ENCODE measurements around the gene DRGX. TPM values are rescaled to one million over a fixed set of nuclear protein-coding genes. Genes with fewer than 3 reads are reported as not detected.

Gene DRGX
- total and polyA plus RNA-seq, 8 donors, result 0.45 TPM; not detected in 7

DNA sequence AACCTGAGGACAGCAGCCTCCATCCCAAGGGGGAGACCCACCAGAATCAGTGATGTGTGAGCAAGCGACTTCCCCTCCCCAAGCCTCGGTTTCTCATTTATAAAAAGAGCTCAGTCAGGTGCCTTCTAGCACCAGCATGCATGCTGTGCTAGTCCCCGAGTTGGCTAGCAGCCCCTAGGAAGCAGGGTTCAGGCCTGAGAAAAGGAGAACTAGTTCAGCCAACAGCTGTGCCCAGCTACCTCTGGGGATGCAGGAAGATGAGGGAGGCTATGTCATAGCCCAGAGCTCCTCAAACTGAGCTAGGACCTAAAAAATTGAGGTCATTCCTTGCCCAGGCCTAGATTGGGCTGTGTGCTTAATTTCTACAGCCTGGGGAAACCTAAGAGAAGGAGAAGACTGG lies 13.7 kb downstream of the DRGX start:
- H3K27ac ChIP-seq, result no peak overlapping the region
- H3K4me1 ChIP-seq, result no peaks in the 10 kb centered on the region
- no peak for DNase-seq
- intact Hi-C loops (cut with DNase I), result no loop called here
- H3K27me3 ChIP-seq, result peaks cover 0 to 10% of the 10 kb centered on the region in 2 donors
- ATAC-seq, result no peak
- no peaks in the 10 kb centered on the region for H3K9me3 ChIP-seq
- TF ChIP-seq CTCF (IDR thresholded peaks at IDR 0.05), result no peak
- H3K36me3 ChIP-seq, result no peaks in the 10 kb centered on the region
- H3K4me3 ChIP-seq, result no peak overlapping the region

DNA sequence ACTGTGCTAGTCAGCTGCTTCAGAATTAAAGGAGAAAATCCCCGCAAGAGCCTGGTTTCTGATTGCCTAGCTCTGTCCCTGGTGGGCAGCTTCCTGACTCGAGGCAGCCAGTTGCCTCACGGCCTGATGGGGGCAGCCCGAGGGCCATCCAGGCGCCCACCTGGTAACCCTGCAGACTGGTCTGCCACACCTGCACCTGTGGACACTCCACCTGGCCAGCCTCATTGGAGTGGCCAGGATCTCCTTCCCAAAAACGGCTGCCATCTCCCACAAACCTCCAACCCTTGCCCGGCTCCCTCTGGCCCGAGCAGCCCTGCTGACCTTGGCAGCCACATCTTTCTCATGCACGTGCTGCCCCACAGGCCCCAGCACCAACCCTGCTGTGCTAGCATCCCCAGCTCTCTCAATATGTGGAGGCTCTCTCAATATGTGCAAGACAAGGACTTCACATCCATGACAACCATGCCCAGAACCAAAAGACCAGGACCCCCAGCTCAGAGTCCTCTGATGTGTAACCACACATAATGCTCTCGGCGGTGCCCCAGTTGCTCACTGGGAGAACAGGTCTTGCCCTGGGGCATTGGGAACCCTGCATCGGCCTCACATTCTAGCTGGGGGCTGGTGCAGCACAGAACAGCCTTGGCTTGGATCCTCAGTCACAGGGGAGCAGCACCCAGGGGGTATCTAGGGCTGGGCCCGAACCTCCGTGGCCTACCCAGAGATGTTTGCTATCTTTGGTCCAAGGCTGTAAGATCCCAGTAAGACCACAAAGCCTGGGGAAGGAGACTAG lies 14.6 kb downstream of the DRGX start:
- Histone ChIP-seq H3K36me3 (no peaks in the 10 kb centered on the region), H3K4me3 (no peak overlapping the region), H3K27me3 (peaks cover 0 to 10% of the 10 kb centered on the region in 2 donors), H3K4me1 (no peaks in the 10 kb centered on the region), H3K27ac (no peak overlapping the region), H3K9me3 (no peaks in the 10 kb centered on the region)
- intact Hi-C loops (cut with DNase I), result no loop called here
- DNase-seq (no peak), ATAC-seq (no peak)
- no peak for TF ChIP-seq CTCF (IDR thresholded peaks at IDR 0.05)

- TF ChIP-seq CTCF (IDR thresholded peaks at IDR 0.05), result no peak
- H3K4me3 ChIP-seq, result no peak overlapping the region
- peak; percentile 30 for ATAC-seq
- H3K9me3 ChIP-seq, result no peaks in the 10 kb centered on the region
- no peaks in the 10 kb centered on the region for H3K4me1 ChIP-seq
- H3K36me3 ChIP-seq, result no peaks in the 10 kb centered on the region
- H3K27me3 ChIP-seq, result peaks cover 0 to 8% of the 10 kb centered on the region in 2 donors
- intact Hi-C loops (cut with DNase I), result no loop called here
- no peak overlapping the region for H3K27ac ChIP-seq
- no peak for DNase-seq
Observed at GRCh38 chr10:49379596-49380410, 16.1 kb downstream of the DRGX start.

- TF ChIP-seq CTCF (IDR thresholded peaks at IDR 0.05), result no peak
- Histone ChIP-seq H3K27ac (no peak overlapping the region), H3K27me3 (no peaks in the 10 kb centered on the region), H3K4me3 (no peak overlapping the region), H3K4me1 (no peaks in the 10 kb centered on the region), H3K36me3 (no peaks in the 10 kb centered on the region), H3K9me3 (no peaks in the 10 kb centered on the region)
- no peak for ATAC-seq
- intact Hi-C loops (cut with DNase I), result no loop called here
- no peak for DNase-seq
Observed at GRCh38 chr10:49377256-49377655, 18.6 kb downstream of the DRGX start.

- no peaks in the 10 kb centered on the region for H3K9me3 ChIP-seq
- TF ChIP-seq CTCF (IDR thresholded peaks at IDR 0.05), result no peak
- ATAC-seq (no peak), DNase-seq (no peak)
- no peaks in the 10 kb centered on the region for H3K36me3 ChIP-seq
- no peak overlapping the region for H3K4me3 ChIP-seq
- intact Hi-C loops (cut with DNase I), result no loop called here
- H3K27me3 ChIP-seq, result no peaks in the 10 kb centered on the region
- no peaks in the 10 kb centered on the region for H3K4me1 ChIP-seq
- no peak overlapping the region for H3K27ac ChIP-seq
Observed at GRCh38 chr10:49375611-49376010, 20.3 kb downstream of the DRGX start.

Measured in left lung (tissue), 10 donors.